Activated B cell treated with CpG ODN at 0.5 μM for 24 hours (primary cell): ENCODE data around the gene INPP5E. TPM values are rescaled to one million over a fixed set of nuclear protein-coding genes. Genes with fewer than 3 reads are reported as not detected.

Source experiments
- ATAC-seq: fragments of 200-7000 bp; cut with Tn5 transposase; one replicate; pipeline ENCODE4 v1.10.0; 2021; ENCODE audit warnings: low read depth, mild to moderate bottlenecking, moderate library complexity
- CTCF ChIA-PET: fragments of 350-600 bp; sonication (Branson Sonifier 250); formaldehyde crosslinking; loops from one replicate; lab custom pipeline; 2021; ENCODE audit warnings: antibody characterized with exemption; lab: Charles Lee
- POLR2A ChIA-PET: fragments of 350-600 bp; sonication (Branson Sonifier 250); formaldehyde crosslinking; loops from one replicate; lab custom pipeline; 2021; ENCODE audit warnings: antibody characterized with exemption; lab: Charles Lee
- DNase-seq: peaks from one replicate; pipeline ENCODE4 v3.0.0; 2022
- H3K27ac Mint-ChIP-seq: one replicate; pipeline ENCODE4 v1.8.0; 2020; ENCODE audit warnings: mixed read lengths
- H3K27me3 Mint-ChIP-seq: one replicate; pipeline ENCODE4 v1.8.0; 2021; ENCODE audit warnings: mixed read lengths
- H3K36me3 Mint-ChIP-seq: one replicate; pipeline ENCODE4 v1.8.0; 2021; ENCODE audit warnings: low read depth, mixed read lengths
- H3K4me1 Mint-ChIP-seq: one replicate; pipeline ENCODE4 v1.8.0; 2021; ENCODE audit warnings: mixed read lengths
- H3K4me3 Mint-ChIP-seq: one replicate; pipeline ENCODE4 v1.8.0; 2020; ENCODE audit warnings: mild to moderate bottlenecking, mixed read lengths
- H3K9me3 Mint-ChIP-seq: one replicate; pipeline ENCODE4 v1.8.0; 2020; ENCODE audit warnings: mixed read lengths
- intact Hi-C: fragments of 100-400 bp; cut with micrococcal nuclease; formaldehyde crosslinking; loops from one replicate; pipeline ENCODE4 v1.15.1; 2024
- total RNA-seq: library from RNA; stranded (reverse); gene quantifications from 2 replicates; pipeline ENCODE4 v1.2.3, GENCODE V29; 2022
- TF ChIP-seq, protein P1 (sequence below): fragments of 200-600 bp; IDR thresholded peaks from one replicate; pipeline ENCODE4 v1.8.0; 2022; ENCODE audit warnings: antibody characterized with exemption, mild to moderate bottlenecking

The INPP5E gene
- total RNA-seq, 1 donor from 2014 or later, result 26.6 TPM

- TF ChIP-seq, protein P1, sequence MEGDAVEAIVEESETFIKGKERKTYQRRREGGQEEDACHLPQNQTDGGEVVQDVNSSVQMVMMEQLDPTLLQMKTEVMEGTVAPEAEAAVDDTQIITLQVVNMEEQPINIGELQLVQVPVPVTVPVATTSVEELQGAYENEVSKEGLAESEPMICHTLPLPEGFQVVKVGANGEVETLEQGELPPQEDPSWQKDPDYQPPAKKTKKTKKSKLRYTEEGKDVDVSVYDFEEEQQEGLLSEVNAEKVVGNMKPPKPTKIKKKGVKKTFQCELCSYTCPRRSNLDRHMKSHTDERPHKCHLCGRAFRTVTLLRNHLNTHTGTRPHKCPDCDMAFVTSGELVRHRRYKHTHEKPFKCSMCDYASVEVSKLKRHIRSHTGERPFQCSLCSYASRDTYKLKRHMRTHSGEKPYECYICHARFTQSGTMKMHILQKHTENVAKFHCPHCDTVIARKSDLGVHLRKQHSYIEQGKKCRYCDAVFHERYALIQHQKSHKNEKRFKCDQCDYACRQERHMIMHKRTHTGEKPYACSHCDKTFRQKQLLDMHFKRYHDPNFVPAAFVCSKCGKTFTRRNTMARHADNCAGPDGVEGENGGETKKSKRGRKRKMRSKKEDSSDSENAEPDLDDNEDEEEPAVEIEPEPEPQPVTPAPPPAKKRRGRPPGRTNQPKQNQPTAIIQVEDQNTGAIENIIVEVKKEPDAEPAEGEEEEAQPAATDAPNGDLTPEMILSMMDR, result no peak
- Mint-ChIP-seq H3K4me1 (peaks cover 34% of the 10 kb centered on the region), H3K4me3 (peak within 1 kb of the TSS; percentile 98), H3K9me3 (no peaks in the 10 kb centered on the region), H3K36me3 (peaks cover 25% of the 10 kb centered on the region), H3K27ac (peak within 1 kb of the TSS; percentile 97), H3K27me3 (no peaks in the 10 kb centered on the region)
- ChIA-PET CTCF (interaction anchor here (2.5 kb wide), 1 partner anchor 149 kb away, joined by 17 read pairs; no protein-coding TSS in a partner anchor), POLR2A (interaction anchor here (0.6 to 1.1 kb wide), 10 partner anchors 16 to 758 kb away, joined by 3 to 7 read pairs (median 3); partner anchors contain the start of genes AGPAT2, NOTCH1, TRAF2 and TUBB4B)
- ATAC-seq (peak; percentile 78), DNase-seq (peak; percentile 99)
- intact Hi-C loops, result loop anchor here (1.0 to 5.0 kb wide), 10 partner anchors 44 to 576 kb away; partner anchors contain the start of genes AGPAT2, CAMSAP1, DNLZ and ENTR1
Measured at GRCh38 chr9:136482793-136483588, 43.3 kb upstream of the INPP5E start, which contains the start of gene SEC16A. Gene SEC16A, minus strand, starts transcription at chr9:136483040. Its CDS starts 5,425 bp downstream, at chr9:136477615.

DNA sequence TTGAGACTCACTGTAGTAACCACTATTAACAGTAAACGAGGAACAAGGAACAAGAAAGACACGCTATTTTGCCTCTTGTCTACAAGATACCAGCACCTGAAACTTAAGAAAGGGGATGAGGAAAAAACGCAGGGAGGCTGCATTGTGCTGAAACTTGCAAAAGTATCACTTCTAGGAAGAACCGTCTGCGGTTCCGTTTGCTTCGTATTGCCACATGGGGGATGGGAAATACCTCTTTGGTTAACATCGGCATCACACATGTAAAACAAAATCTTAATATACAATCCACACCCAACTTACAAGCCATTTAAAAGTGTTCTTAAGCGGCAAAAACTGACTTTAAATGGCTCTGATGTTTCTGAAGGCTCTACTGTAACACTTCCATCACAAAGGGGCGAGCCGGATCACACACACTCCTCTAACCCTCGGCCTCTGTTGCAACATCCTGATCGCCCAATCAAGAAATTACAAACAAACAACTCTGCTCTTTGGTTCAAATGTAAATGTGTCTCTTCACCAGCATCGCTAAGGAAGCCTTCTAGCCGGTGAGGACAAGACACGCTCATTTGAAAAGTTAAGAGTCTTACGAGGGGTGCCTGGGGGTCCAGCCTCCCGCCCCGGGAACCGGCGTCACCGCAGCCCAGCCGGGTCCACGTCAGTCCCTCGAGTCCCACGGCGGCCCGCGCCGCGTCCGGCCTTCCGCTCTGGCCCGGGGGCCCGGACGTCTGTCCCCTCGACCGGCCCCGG lies 42.6 kb upstream of the INPP5E start:
- DNase-seq (no peak), ATAC-seq (no peak)
- Mint-ChIP-seq H3K36me3 (peaks cover 31% of the 10 kb centered on the region), H3K27me3 (no peaks in the 10 kb centered on the region), H3K27ac (peak overlapping the region; percentile 88), H3K9me3 (no peaks in the 10 kb centered on the region), H3K4me3 (peak overlapping the region; percentile 87), H3K4me1 (peaks cover 34% of the 10 kb centered on the region)
- ChIA-PET POLR2A (no interaction called here), CTCF (no interaction called here)
- intact Hi-C loops, result loop anchor here (2.0 to 5.0 kb wide), 5 partner anchors 71 to 575 kb away; partner anchors contain the start of genes AGPAT2, CAMSAP1, ENTR1 and PMPCA
- TF ChIP-seq, protein P1, result no peak

- Mint-ChIP-seq H3K4me1 (peaks cover 34% of the 10 kb centered on the region), H3K4me3 (peak overlapping the region; percentile 87), H3K27ac (peak overlapping the region; percentile 88), H3K36me3 (peaks cover 36% of the 10 kb centered on the region), H3K27me3 (no peaks in the 10 kb centered on the region), H3K9me3 (no peaks in the 10 kb centered on the region)
- DNase-seq, result no peak
- intact Hi-C loops, result loop anchor here (5.0 kb wide), 3 partner anchors 206 to 574 kb away; partner anchors contain the start of genes AGPAT2 and CAMSAP1
- ATAC-seq, result no peak
- TF ChIP-seq, protein P1, result no peak
- ChIA-PET POLR2A (no interaction called here), CTCF (no interaction called here)
Measured at GRCh38 chr9:136481558-136481957, 41.9 kb upstream of the INPP5E start.

- H3K4me1 Mint-ChIP-seq, result peaks cover 15% of the 10 kb centered on the region
- no peaks in the 10 kb centered on the region for H3K27me3 Mint-ChIP-seq
- ATAC-seq (no peak), DNase-seq (no peak)
- H3K36me3 Mint-ChIP-seq, result peaks cover 76% of the 10 kb centered on the region
- intact Hi-C loops, result no loop called here
- no peaks in the 10 kb centered on the region for H3K9me3 Mint-ChIP-seq
- H3K27ac Mint-ChIP-seq, result no peak overlapping the region
- TF ChIP-seq, protein P1, result no peak
- H3K4me3 Mint-ChIP-seq, result no peak overlapping the region
- ChIA-PET POLR2A (no interaction called here), CTCF (no interaction called here)
Measured at GRCh38 chr9:136476369-136477150, 36.9 kb upstream of the INPP5E start.
